Urothelium cell line (cell line): ENCODE results near the gene INAVA.
A peak's percentile ranks its signal among the peaks of the same experiment; 100 is the strongest.

Experiments
- DNase-seq: peaks from one replicate; pipeline ENCODE4 v3.0.0; 2011; ENCODE audit warnings: low spot score, mixed read lengths
- FAIRE-seq: peaks from 2 replicates; lab custom pipeline; 2011; peaks lifted over from hg19 to GRCh38; lab: Jason Lieb, UNC

The INAVA gene

GRCh38 chr1:200894712-200895442 is at the start of gene INAVA:
INAVA (plus strand) TSS chr1:200894900; CDS start chr1:200898401, 3,501 bp downstream.
- FAIRE-seq (no peak), DNase-seq (peak; percentile 42)

GRCh38 chr1:200845360-200845759 is 49.3 kb upstream of the INAVA start:
- DNase-seq, result no peak
- no peak for FAIRE-seq

- FAIRE-seq, result no peak
- DNase-seq, result no peak
Measured at GRCh38 chr1:200846398-200846797, 48.3 kb upstream of the INAVA start.

- no peak for FAIRE-seq
- no peak for DNase-seq
Measured at GRCh38 chr1:200849430-200849829, 45.3 kb upstream of the INAVA start.

GRCh38 chr1:200850554-200850953 is 44.1 kb upstream of the INAVA start:
- no peak for FAIRE-seq
- DNase-seq, result no peak

GRCh38 chr1:200856716-200857357 is 37.9 kb upstream of the INAVA start:
- DNase-seq (no peak), FAIRE-seq (no peak)

- DNase-seq, result no peak
- FAIRE-seq, result no peak
Measured at GRCh38 chr1:200857804-200858203, 36.9 kb upstream of the INAVA start.

- no peak for FAIRE-seq
Measured at GRCh38 chr1:200861937-200862647, 32.6 kb upstream of the INAVA start.

GRCh38 chr1:200862713-200863415 is 31.8 kb upstream of the INAVA start:
- no peak for FAIRE-seq
- DNase-seq, result no peak

More at GRCh38 chr1:200861937-200862647, 32.6 kb upstream of the INAVA start:
- no peak for DNase-seq

- no peak for FAIRE-seq
- DNase-seq, result no peak
Measured at GRCh38 chr1:200866116-200866515, 28.6 kb upstream of the INAVA start.

GRCh38 chr1:200866521-200866920 is 28.2 kb upstream of the INAVA start:
- no peak for DNase-seq
- FAIRE-seq, result peak; percentile 5

- no peak for FAIRE-seq
- no peak for DNase-seq
Measured at GRCh38 chr1:200867018-200867811, 27.5 kb upstream of the INAVA start.

GRCh38 chr1:200869376-200869752 is 25.3 kb upstream of the INAVA start:
- FAIRE-seq (no peak), DNase-seq (no peak)

- FAIRE-seq, result no peak
- DNase-seq, result no peak
Measured at GRCh38 chr1:200869753-200870391, 24.8 kb upstream of the INAVA start.

GRCh38 chr1:200872446-200873115 is 22.1 kb upstream of the INAVA start, which contains the start of gene GPR25:
GPR25 (plus strand) TSS chr1:200872981; CDS start chr1:200873038, 57 bp downstream.
- DNase-seq (no peak), FAIRE-seq (no peak)

GRCh38 chr1:200873116-200873670 is 21.5 kb upstream of the INAVA start:
- no peak for DNase-seq
- no peak for FAIRE-seq

- DNase-seq (no peak), FAIRE-seq (no peak)
Measured at GRCh38 chr1:200873671-200874397, 20.9 kb upstream of the INAVA start.

GRCh38 chr1:200874694-200875093 is 20.0 kb upstream of the INAVA start:
- FAIRE-seq (no peak), DNase-seq (no peak)
